ENCODE results near the gene GTPBP3.
A peak's percentile ranks its signal among the peaks of the same experiment; 100 is the strongest.

Gene GTPBP3

DNA sequence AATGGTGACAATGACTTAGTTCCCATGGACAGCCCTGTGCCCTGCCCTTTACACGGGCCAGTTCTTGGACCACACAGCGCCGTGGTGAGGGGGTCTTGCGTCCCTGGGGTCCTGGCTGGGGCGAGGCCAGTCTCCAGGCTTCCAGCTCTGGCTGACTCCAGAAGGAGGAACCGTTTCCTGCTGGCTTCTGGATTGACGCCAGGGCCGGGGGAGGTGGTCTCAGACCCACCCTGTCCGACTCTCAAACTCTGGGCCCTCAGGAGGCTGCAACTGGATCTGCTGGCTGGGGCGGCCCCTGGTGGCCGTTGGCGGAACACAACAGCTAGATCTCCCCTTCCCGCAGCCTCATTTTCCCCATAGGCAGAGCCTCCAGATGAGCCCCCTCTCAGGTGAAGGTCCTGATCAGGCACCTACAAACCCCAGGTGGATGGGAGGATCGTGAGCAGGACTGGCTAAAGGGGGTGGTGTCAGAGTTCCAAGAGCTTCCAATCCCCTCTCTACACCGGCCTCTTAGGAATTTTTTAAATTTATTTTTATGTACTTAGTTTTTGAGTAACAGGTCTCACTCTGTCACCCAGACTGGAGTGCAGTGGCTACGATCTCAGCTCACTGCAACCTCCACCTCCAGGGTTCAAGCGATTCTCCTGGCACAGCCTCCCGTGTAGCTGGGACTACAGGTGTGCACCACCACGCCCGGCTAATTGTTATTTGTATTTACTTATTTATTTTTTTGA, 48.7 kb downstream of the GTPBP3 start:
- DNase-seq (ENCODE audit: low spot score), result no peak

DNA sequence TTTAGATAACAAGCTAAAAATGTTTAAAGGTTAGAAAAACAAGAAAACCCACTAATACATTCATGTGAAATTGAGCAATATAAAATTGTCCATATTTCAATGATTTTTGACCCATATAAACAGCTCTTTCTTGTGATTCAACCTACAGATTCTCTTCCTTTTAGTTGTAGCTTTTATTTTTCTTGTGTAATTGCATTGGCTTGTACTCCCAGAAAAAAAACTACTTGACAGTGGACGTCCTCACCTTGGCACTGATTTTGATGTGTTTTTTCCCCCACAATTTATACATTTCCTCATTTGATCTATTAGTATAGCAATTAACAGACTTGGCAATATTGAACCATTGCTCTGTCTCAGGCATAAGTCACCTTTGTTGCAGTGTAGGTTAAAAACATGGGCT, 51.9 kb downstream of the GTPBP3 start:
- no peak for DNase-seq (ENCODE audit: low spot score)

DNA sequence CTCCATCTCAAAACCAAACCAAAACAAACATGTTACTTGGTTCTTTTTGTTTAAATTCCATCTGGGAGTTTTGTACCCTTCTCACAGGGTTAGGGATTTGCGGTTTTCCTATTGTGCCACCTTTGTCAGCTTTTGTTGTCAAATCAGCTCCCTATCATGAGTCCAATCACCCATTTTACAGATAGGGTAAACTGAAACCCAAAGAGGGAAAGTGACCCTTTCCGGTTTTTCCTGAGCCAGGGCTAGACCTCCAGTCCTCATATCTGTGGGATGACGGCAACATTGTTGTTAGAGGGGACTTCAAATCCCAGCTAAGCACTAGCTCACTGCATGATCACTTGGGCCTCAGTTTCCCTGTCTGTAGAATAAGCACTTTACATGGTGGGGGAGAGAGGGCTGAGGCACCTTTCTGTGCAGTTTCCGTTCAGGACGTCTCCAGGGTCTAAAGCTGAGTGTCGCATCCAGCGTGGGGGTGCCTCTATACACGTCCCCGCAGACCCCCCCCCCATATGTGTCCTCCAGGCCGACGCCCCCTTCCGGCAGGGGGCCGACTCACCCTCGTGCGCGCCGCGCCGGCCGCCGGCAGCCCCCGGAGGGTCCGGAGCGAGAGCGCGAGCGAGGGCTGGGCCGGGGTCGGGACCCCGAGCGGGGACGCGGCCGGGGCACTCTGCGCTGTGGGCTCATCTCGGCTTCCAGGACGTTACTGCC, 52.8 kb downstream of the GTPBP3 start:
- DNase-seq (ENCODE audit: low spot score), result no peak

DNA sequence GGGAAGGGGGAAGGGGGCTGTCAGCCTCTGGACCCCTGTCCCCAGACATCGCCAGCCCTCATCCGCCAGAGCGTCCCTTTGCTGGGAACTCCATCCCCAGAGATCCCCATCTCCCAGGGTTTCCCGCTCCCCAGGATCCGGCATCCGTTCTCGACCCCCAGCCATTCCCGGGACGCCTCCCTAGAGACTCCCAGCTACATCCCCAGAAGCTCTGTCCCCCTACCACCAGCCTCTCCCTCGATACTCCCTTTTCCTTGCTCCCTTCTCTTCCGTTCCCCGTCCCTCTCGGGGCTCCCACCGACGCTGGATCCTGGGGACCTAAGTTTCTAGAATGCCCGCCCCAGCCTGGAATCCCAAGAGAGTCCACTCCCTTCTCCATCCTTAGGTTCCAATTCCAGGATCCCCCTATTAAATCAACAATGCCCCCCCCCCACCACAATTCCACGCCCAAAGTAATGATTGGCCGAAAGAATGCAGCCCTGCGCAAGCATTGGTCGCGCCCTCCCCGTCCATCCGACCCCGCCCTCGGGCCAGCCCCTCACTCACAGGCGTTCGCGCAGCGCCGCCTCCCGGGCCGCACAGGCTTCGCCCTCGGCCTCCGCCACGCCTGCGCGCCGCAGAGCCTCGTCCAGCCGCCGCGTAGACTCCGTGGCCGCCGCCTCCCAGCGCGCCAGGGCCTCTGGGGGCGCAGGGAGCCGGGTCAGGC, 53.5 kb downstream of the GTPBP3 start:
- peak; percentile 85 for DNase-seq (ENCODE audit: low spot score)

DNA sequence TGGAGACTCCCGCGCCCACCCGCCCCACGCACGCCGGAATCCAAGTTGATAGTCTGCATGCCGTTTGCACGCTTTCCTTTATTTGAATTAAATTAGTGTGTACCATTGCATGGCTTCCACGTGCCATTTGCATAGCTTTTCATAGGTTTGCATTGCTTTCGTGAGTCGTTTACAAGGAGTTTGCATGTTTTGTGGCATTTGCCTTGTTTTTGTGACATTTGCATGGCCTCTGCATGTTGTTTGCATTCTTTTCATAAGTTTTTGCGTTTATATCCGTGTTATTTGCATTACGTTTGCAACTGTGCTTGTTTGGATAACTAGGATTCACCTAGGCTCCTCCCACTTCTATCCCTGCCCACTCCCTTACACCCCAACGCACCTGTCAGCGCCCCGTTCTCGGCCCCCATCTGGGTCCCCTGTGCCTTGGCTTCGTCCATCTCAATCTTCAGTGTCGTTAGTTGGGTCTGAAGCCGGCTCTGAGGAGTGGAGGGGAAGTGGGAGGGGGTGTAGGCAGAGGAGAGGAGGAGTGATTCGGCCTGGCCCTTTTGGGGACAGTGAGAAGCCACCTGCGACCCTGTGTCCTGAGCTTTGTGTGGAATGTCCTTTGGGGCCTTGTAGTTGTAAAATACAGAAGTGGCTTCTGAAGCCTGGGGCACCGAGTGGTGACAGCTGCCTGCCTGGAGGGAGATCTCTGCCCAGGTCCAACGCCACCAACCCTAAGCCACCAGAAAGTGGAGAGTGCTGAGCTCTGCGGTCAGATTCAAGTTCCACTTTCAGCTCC, 54.2 kb downstream of the GTPBP3 start:
- DNase-seq (ENCODE audit: low spot score), result no peak

Data from SW480 (cell line).